ENCODE results near the gene CNTN1.

DNA sequence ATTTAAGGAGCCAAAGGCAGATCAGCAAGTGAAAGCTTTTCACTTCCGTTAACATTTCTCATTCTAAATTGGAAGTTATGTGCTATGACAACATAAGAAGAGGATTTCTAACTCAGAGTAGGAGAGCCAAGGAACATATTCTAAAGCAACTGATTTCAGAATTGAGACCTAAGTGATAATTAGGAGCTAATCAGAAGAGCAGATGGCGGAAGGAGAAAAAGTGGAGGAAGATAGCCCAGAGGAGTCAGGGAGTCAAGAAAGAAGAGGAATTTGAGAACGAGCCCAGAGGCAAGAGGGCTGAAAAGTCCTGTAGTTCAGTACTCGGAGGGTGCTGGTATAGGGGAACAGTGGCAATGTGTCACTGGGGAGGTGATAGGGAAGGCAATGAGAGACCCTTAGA is 162.4 kb downstream of the CNTN1 start:
- no peak for TF ChIP-seq POLR2A (IDR thresholded peaks at IDR 0.05; ENCODE audit: low read depth, low read length)
- no peak for TF ChIP-seq TAF1 (IDR thresholded peaks at IDR 0.05; ENCODE audit: low read depth, low read length)
- TF ChIP-seq POLR2AphosphoS5 (IDR thresholded peaks at IDR 0.05; ENCODE audit: low read depth, low read length): no peak
- TF ChIP-seq SPI1 (IDR thresholded peaks at IDR 0.05; ENCODE audit: low read depth, low read length): no peak
- no peak for TF ChIP-seq POU2F2 (IDR thresholded peaks at IDR 0.05; ENCODE audit: low read depth, low read length)

Data from GM12891 (cell line).